ENCODE data around the gene SLBP. TPM values are rescaled to one million over a fixed set of nuclear protein-coding genes. Genes with fewer than 3 reads are reported as not detected.

SLBP gene
- total RNA-seq, 1 donor from 2014 or later: 114 TPM

- no peak overlapping the region for H3K4me3 ChIP-seq (ENCODE audit: low read depth, low read length)
- no peak for TF ChIP-seq CTCF (conservative IDR thresholded peaks at IDR 0.05; ENCODE audit: low read depth, low read length)
- no peak for DNase-seq (ENCODE audit: low read depth)
Observed at GRCh38 chr4:1659104-1660043, 52.7 kb downstream of the SLBP start.

GRCh38 chr4:1658581-1658980, 53.5 kb downstream of the SLBP start:
- no peak for DNase-seq (ENCODE audit: low read depth)
- TF ChIP-seq CTCF (conservative IDR thresholded peaks at IDR 0.05; ENCODE audit: low read depth, low read length): no peak
- H3K4me3 ChIP-seq (ENCODE audit: low read depth, low read length): no peak overlapping the region

DNA sequence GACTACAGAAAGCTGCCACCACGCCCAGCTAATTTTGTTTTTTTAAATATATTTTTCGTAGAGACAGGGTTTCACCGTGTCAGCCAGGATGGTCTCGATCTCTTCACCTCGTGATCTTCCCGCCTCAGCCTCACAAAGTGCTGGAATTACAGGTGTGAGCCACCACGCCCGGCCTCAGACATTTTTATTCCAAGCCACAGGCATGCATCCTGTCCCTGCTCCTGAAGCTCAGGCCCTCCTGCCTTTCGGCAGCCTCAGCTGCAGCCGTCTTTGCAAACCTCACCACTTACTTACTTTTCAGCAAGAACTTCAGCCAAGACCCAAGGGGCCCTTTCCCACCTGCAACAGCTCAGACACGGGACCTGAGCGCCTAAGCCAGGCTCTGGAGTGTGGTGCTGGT, 54.0 kb downstream of the SLBP start:
- no peak for TF ChIP-seq CTCF (conservative IDR thresholded peaks at IDR 0.05; ENCODE audit: low read depth, low read length)
- no peak for DNase-seq (ENCODE audit: low read depth)
- no peak overlapping the region for H3K4me3 ChIP-seq (ENCODE audit: low read depth, low read length)

DNA sequence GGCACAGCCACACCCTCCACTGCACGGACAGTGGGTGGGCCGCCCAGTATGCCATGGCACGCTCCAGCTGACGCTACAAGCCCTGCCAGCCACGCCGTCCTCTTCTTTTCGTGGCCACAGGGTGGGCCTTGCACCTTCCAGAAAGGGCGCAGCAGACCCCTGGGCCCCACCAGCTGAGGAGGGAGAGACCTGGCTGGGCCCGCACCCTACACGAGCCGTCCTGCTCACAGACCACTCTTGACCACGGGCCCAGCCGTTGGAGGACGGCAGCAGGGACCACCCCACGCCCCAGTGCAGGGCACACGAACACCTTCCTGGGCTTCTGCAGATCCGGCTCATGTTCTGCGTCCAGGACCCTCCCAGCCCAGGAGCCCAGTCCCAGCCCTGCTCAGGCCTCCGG, 55.1 kb downstream of the SLBP start:
- no peak overlapping the region for H3K4me3 ChIP-seq (ENCODE audit: low read depth, low read length)
- DNase-seq (ENCODE audit: low read depth): no peak
- TF ChIP-seq CTCF (conservative IDR thresholded peaks at IDR 0.05; ENCODE audit: low read depth, low read length): no peak

- no peak for DNase-seq (ENCODE audit: low read depth)
- no peak overlapping the region for H3K4me3 ChIP-seq (ENCODE audit: low read depth, low read length)
- TF ChIP-seq CTCF (conservative IDR thresholded peaks at IDR 0.05; ENCODE audit: low read depth, low read length): no peak
Observed at GRCh38 chr4:1656132-1656531, 56.0 kb downstream of the SLBP start.

DNA sequence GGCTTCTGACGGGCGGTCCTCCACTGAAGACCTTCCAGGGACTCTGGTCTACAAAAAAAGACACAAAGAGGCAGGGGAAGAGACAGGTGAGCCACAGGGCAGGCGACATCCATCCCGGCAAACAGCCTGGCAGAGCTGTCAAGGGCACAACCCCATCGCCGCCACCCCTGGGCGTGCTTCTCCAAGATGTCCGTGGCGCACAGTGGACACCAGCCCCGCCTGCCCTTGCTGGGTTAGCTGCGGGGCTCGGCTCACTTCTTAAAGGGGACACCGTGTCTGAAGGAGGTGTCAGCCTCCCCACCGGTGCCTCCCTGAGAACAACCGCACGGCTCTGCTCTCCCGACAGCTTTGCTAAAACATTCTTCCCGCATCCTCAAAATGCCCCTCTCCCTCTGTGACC, 56.4 kb downstream of the SLBP start:
- DNase-seq (ENCODE audit: low read depth): no peak
- H3K4me3 ChIP-seq (ENCODE audit: low read depth, low read length): no peak overlapping the region
- TF ChIP-seq CTCF (conservative IDR thresholded peaks at IDR 0.05; ENCODE audit: low read depth, low read length): no peak

- no peak overlapping the region for H3K4me3 ChIP-seq (ENCODE audit: low read depth, low read length)
- no peak for TF ChIP-seq CTCF (conservative IDR thresholded peaks at IDR 0.05; ENCODE audit: low read depth, low read length)
- DNase-seq (ENCODE audit: low read depth): no peak
Observed at GRCh38 chr4:1655081-1655480, 57.0 kb downstream of the SLBP start.

Data from epithelial cell of proximal tubule (primary cell).